Measurements from ENCODE around the gene ZNF366.

Gene ZNF366

GRCh38 chr5:72476275-72476674, 30.9 kb downstream of the ZNF366 start:
- Histone ChIP-seq H3K27me3 (replicated peaks) (no peaks in the 10 kb centered on the region), H3K4me3 (ENCODE audit: low read depth, low read length) (no peak overlapping the region), H3K27ac (no peak overlapping the region), H3K36me3 (replicated peaks) (no peaks in the 10 kb centered on the region)
- TF ChIP-seq CTCF (IDR thresholded peaks at IDR 0.05; ENCODE audit: low read depth, low read length, missing control alignments), result no peak
- in situ Hi-C loops (cut with HindIII; ENCODE audit: low pct_ligation_motif_present, low sequenced_read_pairs), result no loop called here
- no peak for DNase-seq

- Histone ChIP-seq H3K27me3 (replicated peaks) (no peaks in the 10 kb centered on the region), H3K27ac (no peak overlapping the region), H3K4me3 (ENCODE audit: low read depth, low read length) (no peak overlapping the region), H3K36me3 (replicated peaks) (no peaks in the 10 kb centered on the region)
- no peak for TF ChIP-seq CTCF (IDR thresholded peaks at IDR 0.05; ENCODE audit: low read depth, low read length, missing control alignments)
- DNase-seq, result peak; percentile 31
- in situ Hi-C loops (cut with HindIII; ENCODE audit: low pct_ligation_motif_present, low sequenced_read_pairs), result no loop called here
Measured at GRCh38 chr5:72474516-72474915, 32.7 kb downstream of the ZNF366 start.

GRCh38 chr5:72474046-72474500, 33.1 kb downstream of the ZNF366 start:
- H3K27me3 ChIP-seq (replicated peaks), result no peaks in the 10 kb centered on the region
- DNase-seq, result no peak
- no peak overlapping the region for H3K4me3 ChIP-seq (ENCODE audit: low read depth, low read length)
- no peak overlapping the region for H3K27ac ChIP-seq
- no peak for TF ChIP-seq CTCF (IDR thresholded peaks at IDR 0.05; ENCODE audit: low read depth, low read length, missing control alignments)
- in situ Hi-C loops (cut with HindIII; ENCODE audit: low pct_ligation_motif_present, low sequenced_read_pairs), result no loop called here
- H3K36me3 ChIP-seq (replicated peaks), result no peaks in the 10 kb centered on the region

- no peak overlapping the region for H3K27ac ChIP-seq
- H3K4me3 ChIP-seq (ENCODE audit: low read depth, low read length), result no peak overlapping the region
- DNase-seq, result no peak
- no peaks in the 10 kb centered on the region for H3K36me3 ChIP-seq (replicated peaks)
- in situ Hi-C loops (cut with HindIII; ENCODE audit: low pct_ligation_motif_present, low sequenced_read_pairs), result no loop called here
- TF ChIP-seq CTCF (IDR thresholded peaks at IDR 0.05; ENCODE audit: low read depth, low read length, missing control alignments), result no peak
- H3K27me3 ChIP-seq (replicated peaks), result no peaks in the 10 kb centered on the region
Measured at GRCh38 chr5:72472666-72473422, 34.4 kb downstream of the ZNF366 start.

GRCh38 chr5:72472031-72472430, 35.2 kb downstream of the ZNF366 start:
- no peak for TF ChIP-seq CTCF (IDR thresholded peaks at IDR 0.05; ENCODE audit: low read depth, low read length, missing control alignments)
- Histone ChIP-seq H3K4me3 (ENCODE audit: low read depth, low read length) (no peak overlapping the region), H3K27ac (no peak overlapping the region), H3K36me3 (replicated peaks) (no peaks in the 10 kb centered on the region), H3K27me3 (replicated peaks) (no peaks in the 10 kb centered on the region)
- in situ Hi-C loops (cut with HindIII; ENCODE audit: low pct_ligation_motif_present, low sequenced_read_pairs), result no loop called here
- no peak for DNase-seq

- no peaks in the 10 kb centered on the region for H3K27me3 ChIP-seq (replicated peaks)
- TF ChIP-seq CTCF (IDR thresholded peaks at IDR 0.05; ENCODE audit: low read depth, low read length, missing control alignments), result no peak
- H3K27ac ChIP-seq, result no peak overlapping the region
- in situ Hi-C loops (cut with HindIII; ENCODE audit: low pct_ligation_motif_present, low sequenced_read_pairs), result no loop called here
- H3K4me3 ChIP-seq (ENCODE audit: low read depth, low read length), result no peak overlapping the region
- H3K36me3 ChIP-seq (replicated peaks), result no peaks in the 10 kb centered on the region
- DNase-seq, result peak; percentile 27
Measured at GRCh38 chr5:72470826-72471225, 36.4 kb downstream of the ZNF366 start.
